ENCODE data around the gene KDM8.

Gene KDM8

GRCh38 chr16:27232061-27232900 lies 29.0 kb downstream of the KDM8 start:
- DNase-seq: no peak

DNA sequence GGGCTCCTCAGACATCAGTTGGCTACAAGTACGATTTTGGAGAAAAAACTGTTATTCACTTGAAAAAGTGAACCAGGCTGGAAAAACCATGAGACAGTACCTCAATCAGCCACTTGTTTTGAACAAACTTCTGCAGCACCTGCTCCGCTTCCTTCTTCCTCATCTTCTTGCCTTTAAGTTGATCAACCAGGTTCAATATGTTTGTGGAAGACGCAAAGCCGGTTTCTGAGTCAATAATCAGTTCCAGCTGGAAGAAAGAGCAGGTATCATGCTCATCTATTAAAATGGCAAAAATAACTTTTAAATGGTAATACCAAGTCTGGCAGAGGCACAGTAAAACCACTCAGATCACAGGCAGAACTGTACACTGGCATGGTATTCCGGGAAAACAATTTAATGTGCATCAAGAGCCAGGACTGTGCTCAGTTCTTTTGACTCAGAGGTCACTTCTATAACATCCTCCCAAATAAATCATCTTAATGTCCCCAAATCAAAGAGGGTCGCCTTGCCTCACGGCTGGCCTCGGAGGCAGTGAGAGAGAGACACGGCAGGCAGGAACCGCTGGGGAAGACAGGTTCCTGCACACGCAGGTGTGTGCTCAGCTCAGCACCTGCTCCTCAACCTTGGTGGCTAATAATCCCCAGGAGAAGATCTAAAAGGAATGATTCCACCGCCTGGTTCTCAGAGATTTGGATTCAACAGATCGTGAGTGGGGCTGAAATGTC lies 29.7 kb downstream of the KDM8 start:
- no peak for DNase-seq

DNA sequence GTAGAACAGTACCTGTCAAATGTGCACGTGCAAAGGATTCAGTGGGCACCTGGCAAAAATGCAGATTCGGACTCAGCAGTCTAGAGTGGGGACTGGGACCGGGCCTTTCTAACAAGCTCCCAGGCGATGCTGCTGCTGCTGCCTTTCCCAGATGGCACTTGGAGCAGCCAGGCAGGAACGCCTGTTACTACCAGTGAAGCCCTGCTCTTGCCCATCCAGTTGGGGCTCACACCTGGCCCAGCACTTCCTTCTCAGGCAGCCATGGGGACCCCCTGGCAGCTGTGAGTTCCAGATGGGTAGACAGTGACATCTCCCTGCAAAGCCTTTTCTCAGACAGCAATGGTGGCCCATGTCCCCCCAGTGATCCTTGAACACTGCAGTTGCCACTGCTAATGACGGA lies 30.4 kb downstream of the KDM8 start:
- no peak for DNase-seq

GRCh38 chr16:27234171-27234570 lies 30.8 kb downstream of the KDM8 start:
- DNase-seq: no peak

DNA sequence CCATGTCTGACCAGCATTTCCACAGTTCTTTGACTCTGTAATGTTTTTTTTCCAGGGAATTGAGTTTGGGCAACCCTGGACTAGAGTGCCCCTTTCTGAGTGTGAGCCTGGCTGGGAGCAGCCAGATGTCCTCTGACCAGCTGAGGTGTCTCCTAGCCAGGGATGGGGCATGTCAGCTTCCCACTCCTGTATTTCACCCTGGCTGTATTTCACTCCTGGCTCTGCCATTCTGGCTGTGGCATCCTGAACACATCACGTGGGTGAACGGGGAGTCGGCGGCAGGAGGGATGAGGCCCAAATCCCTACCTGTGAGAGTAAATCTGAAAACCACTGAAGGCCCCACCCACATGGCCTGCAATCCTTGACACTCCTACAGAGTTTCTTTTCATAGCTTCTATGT lies 31.3 kb downstream of the KDM8 start:
- no peak for DNase-seq

- peak; percentile 90 for DNase-seq
Measured at GRCh38 chr16:27235055-27235937, 32.0 kb downstream of the KDM8 start.

DNA sequence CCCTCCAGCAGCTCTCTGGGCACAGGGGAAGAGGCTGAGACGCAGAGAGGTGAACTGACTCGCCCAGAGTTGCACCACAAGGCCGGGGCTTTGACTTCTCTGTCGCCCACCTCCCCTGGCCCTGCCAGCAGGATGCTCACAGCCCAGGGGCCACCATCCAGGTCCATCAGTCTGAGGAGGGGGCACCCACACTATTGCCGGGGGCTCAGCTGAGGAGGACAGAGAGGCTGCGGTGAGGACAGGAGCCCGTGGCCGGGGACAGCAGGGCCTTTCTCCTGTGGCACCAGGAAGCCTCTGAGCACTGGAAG lies 32.6 kb downstream of the KDM8 start:
- no peak for DNase-seq

GRCh38 chr16:27236635-27237218 lies 33.4 kb downstream of the KDM8 start:
- DNase-seq: no peak

GRCh38 chr16:27237219-27238015 lies 34.1 kb downstream of the KDM8 start:
- DNase-seq: peak; percentile 76

GRCh38 chr16:27238016-27238587 lies 34.8 kb downstream of the KDM8 start:
- peak; percentile 39 for DNase-seq

- DNase-seq: no peak
Measured at GRCh38 chr16:27238591-27238990, 35.3 kb downstream of the KDM8 start.

GRCh38 chr16:27239026-27239425 lies 35.7 kb downstream of the KDM8 start:
- DNase-seq: no peak

DNA sequence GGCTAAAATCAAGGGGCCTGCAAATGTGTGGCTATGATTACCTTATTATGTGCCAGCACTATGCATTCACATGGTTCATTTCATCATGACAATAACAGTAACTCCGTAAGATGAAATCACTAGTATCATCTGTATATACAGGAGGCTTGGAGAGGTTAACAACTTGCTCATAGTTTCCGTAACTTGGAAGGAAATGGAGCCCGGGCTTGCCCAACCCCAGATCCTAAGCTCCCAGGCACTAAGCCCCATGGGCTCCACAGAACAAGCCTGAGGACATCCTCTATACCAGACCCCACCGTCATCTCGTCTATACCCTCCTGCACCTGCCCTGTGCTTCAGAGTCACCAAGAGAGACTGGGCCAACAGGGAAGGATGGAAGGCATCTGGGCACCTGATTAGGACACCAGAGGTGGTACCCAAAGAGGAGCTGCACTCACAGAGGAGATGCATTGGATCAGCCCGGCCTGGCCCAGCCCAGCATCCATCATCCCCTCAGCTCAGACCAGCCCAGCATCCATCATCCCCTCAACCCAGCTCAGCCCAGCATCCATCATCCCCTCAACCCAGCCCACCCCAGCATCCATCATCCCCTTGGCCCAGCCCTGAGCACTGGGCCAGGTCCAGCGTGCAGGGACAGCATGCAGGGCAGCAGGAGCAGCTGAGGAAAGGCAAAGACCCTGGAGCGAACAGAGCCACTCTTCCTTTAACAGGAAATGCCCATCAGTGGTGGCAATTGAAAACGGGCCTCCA lies 36.8 kb downstream of the KDM8 start:
- DNase-seq: no peak

GRCh38 chr16:27240948-27241531 lies 37.7 kb downstream of the KDM8 start:
- DNase-seq: no peak

DNA sequence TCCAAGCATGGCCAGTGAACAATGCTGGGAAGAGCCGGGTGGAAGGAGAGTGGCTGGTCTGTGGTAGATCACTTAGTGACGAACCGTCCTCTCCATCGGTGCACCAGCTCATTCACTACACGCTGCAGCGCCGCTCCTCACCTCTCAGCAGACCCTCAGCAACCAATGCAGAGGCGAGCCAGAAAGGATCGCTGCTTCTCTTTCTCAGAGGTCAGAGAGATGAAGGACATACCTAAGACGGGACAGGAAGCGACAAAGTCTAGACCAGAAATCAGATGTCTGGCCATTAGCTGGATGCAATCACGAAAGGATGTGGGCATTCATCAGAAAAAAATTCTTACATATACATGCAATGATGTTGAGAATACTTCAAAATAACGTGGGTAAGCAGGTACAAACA lies 38.3 kb downstream of the KDM8 start:
- no peak for DNase-seq

DNA sequence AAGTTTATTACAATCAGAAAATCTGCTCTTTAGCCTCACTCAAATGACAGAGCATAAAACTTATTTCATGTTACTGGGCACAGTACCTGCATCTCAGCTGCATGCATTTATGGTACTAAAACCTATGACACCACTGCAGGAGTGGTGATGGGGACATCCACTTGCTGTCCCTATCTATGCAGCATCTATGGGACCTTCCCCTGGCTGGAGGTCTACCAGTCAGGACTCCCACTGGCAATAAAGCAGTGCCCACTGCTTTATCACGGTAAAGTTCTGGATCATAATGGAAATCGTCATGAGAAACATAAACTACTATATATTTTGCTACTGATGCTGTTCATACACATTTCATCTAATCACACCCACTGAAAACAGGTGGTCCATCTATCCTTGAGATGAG lies 39.1 kb downstream of the KDM8 start:
- DNase-seq: no peak

- DNase-seq: no peak
Measured at GRCh38 chr16:27242868-27243590, 39.7 kb downstream of the KDM8 start.

DNA sequence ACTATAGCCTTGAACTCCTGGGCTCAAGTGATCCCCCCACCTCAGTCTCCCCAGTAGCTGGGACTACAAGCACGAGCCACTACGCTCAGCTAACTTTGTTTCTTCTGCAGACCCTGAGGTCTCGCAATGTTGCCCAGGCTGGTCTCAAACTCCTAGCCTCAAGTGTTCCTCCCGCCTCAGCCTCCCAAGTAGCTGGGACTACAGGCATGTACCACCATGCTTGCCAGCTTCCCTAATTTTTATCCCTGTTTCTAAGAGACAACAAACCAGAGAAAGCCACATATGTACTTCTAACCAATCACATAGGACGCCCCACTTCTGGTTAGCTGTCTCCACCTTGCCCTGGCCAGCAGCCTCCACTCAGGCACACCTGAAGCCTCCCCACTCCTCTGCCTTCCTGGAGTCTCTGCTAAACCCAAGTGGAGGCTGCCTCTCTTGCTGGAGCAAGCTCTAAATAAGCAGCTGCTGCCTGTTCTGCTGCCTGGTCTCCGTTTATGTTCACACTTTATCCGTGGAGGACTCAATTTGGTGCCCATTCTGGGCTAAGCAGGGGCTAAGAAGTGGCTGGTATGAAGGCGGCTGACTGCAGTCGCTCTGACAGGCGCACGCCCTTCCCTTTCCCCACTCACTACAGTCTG lies 40.5 kb downstream of the KDM8 start:
- DNase-seq: no peak

GRCh38 chr16:27244363-27244755 lies 41.0 kb downstream of the KDM8 start:
- no peak for DNase-seq

Measured in CD4-positive, alpha-beta T cell treated with Interleukin-21 for 1 hour (primary cell).